MCF 10A (cell line): Measurements from ENCODE around the gene CAMKK2. TPM values are rescaled to one million over a fixed set of nuclear protein-coding genes. Genes with fewer than 3 reads are reported as not detected.
"Not testable (repeated sequence)": the region's sequence is repeated elsewhere in the genome, so short reads cannot be mapped to it uniquely, and the experiment has no call there.

Source experiments
- BruUV-seq: library from RNA; stranded (reverse); fragments of 400-500 nt; replicated peaks from 2 replicates; lab custom pipeline; 2021; lab: Mats Ljungman, UMichigan
- CTCF ChIA-PET: fragments of 300-600 bp; sonication (Branson Sonifier 250); formaldehyde crosslinking; extraction: SDS; loops from one replicate; lab custom pipeline; 2021; ENCODE audit warnings: antibody characterized with exemption, inconsistent platforms; lab: Yijun Ruan, JAX
- POLR2A ChIA-PET: fragments of 300-600, 350-650 bp; sonication (Branson Sonifier 250); formaldehyde crosslinking; extraction: SDS; loops from one replicate; lab custom pipeline; 2020; ENCODE audit warnings: antibody characterized with exemption, inconsistent platforms; lab: Yijun Ruan, JAX
- DNase-seq: peaks from one replicate; pipeline ENCODE4 v3.0.0-alpha.2; 2018; ENCODE audit not compliant: unreplicated experiment
- H3K27ac Mint-ChIP-seq: one replicate; pipeline ENCODE4 v1.8.0; 2022; ENCODE audit warnings: mild to moderate bottlenecking, low read depth, mixed read lengths; ENCODE audit not compliant: unreplicated experiment
- H3K27me3 Mint-ChIP-seq: one replicate; pipeline ENCODE4 v1.8.0; 2022; ENCODE audit warnings: mixed read lengths; ENCODE audit not compliant: insufficient read depth, unreplicated experiment
- H3K36me3 Mint-ChIP-seq: one replicate; pipeline ENCODE4 v1.8.0; 2022; ENCODE audit warnings: mild to moderate bottlenecking, moderate library complexity, mixed read lengths; ENCODE audit not compliant: insufficient read depth, unreplicated experiment
- H3K4me1 Mint-ChIP-seq: one replicate; pipeline ENCODE4 v1.8.0; 2022; ENCODE audit warnings: mixed read lengths; ENCODE audit not compliant: insufficient read depth, unreplicated experiment
- H3K4me3 Mint-ChIP-seq: one replicate; pipeline ENCODE4 v1.8.0; 2022; ENCODE audit warnings: mild to moderate bottlenecking, moderate library complexity, mixed read lengths; ENCODE audit not compliant: unreplicated experiment
- H3K9me3 Mint-ChIP-seq: one replicate; pipeline ENCODE4 v1.8.0; 2022; ENCODE audit warnings: mixed read lengths; ENCODE audit not compliant: unreplicated experiment
- intact Hi-C: fragments of 100-400 bp; cut with micrococcal nuclease; formaldehyde crosslinking; loops from 2 replicates; pipeline ENCODE4 v1.14.1; 2022
- total RNA-seq: library from RNA; stranded (reverse); gene quantifications from 2 replicates; pipeline ENCODE4 v1.2.3, GENCODE V29; 2022
- TF ChIP-seq, protein P1 (sequence below): fragments of 200-600 bp; IDR thresholded peaks from one replicate; pipeline ENCODE4 v1.8.0; 2022; ENCODE audit warnings: antibody characterized with exemption, mild to moderate bottlenecking; ENCODE audit not compliant: unreplicated experiment

Gene CAMKK2
- total RNA-seq, 1 experiment from 2014 or later: 36.3 TPM

DNA sequence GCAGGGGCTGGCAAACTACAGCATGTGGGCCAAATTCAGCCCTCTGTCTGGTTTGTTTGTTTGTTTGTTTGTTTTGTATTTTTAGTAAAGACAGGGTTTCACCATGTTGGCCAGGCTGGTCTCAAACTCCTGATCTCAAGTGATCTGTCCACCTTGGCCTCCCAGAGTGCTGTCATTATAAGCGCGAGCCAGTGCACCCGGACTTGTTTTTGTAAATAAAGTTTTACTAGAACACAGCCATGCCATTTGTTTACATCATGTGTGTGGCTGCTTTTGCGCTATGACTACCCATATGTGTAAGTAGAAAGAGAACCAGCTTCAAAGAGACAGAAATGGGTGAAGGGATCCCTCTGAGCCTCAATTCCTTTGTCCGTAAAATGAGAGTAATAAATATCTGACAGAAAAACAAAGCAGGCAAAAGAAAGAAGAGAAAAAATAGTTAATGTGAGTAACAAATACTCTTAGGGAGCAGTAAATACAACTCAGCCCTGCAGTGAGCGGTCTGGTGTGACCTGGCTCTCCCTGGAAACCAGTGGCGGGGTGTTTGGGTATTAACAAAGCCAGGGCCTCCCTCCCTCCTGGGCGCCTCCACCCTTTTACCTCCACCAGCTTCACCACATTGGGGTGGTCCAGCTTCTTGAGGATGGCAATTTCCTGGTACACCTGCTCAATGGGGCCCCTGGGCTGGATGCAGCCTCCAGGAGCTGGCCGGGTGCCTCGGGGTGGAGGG, 33.1 kb downstream of the CAMKK2 start:
- no peak for DNase-seq
- ChIA-PET CTCF (interaction anchor here (0.6 kb wide), 2 partner anchors 55 to 378 kb away, joined by 3 read pairs; no protein-coding TSS in a partner anchor), POLR2A (no interaction called here)
- H3K27ac Mint-ChIP-seq: no peak overlapping the region
- TSS peak; percentile 20 for BruUV-seq
- H3K4me3 Mint-ChIP-seq: no peak overlapping the region
- H3K4me1 Mint-ChIP-seq: no peaks in the 10 kb centered on the region
- no peaks in the 10 kb centered on the region for H3K27me3 Mint-ChIP-seq
- intact Hi-C loops: no loop called here
- no peaks in the 10 kb centered on the region for H3K9me3 Mint-ChIP-seq
- TF ChIP-seq, protein P1, sequence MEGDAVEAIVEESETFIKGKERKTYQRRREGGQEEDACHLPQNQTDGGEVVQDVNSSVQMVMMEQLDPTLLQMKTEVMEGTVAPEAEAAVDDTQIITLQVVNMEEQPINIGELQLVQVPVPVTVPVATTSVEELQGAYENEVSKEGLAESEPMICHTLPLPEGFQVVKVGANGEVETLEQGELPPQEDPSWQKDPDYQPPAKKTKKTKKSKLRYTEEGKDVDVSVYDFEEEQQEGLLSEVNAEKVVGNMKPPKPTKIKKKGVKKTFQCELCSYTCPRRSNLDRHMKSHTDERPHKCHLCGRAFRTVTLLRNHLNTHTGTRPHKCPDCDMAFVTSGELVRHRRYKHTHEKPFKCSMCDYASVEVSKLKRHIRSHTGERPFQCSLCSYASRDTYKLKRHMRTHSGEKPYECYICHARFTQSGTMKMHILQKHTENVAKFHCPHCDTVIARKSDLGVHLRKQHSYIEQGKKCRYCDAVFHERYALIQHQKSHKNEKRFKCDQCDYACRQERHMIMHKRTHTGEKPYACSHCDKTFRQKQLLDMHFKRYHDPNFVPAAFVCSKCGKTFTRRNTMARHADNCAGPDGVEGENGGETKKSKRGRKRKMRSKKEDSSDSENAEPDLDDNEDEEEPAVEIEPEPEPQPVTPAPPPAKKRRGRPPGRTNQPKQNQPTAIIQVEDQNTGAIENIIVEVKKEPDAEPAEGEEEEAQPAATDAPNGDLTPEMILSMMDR: no peak
- peaks cover 80% of the 10 kb centered on the region for H3K36me3 Mint-ChIP-seq

DNA sequence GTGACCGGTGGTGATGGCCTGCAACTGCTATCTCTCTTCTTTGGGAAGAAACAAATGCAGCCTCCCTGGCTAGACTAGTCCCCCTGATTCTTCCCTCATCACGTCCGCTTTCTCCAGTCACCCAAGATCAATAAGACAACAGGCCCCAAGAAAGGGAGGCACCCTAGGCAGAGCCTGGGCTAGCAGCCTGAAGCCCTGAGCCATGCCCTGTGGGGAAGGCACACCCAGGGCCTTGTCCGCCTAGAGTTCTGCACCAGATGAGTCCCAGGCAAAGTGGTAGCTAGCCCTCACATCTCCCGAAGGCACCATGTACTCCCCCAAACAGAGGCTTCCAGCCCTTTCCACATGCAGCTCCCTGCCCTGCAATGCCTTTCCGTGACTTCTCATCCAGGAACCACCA, 35.1 kb downstream of the CAMKK2 start:
- CTCF ChIA-PET: no interaction called here
- no peak overlapping the region for H3K4me3 Mint-ChIP-seq
- no TSS peak for BruUV-seq

DNA sequence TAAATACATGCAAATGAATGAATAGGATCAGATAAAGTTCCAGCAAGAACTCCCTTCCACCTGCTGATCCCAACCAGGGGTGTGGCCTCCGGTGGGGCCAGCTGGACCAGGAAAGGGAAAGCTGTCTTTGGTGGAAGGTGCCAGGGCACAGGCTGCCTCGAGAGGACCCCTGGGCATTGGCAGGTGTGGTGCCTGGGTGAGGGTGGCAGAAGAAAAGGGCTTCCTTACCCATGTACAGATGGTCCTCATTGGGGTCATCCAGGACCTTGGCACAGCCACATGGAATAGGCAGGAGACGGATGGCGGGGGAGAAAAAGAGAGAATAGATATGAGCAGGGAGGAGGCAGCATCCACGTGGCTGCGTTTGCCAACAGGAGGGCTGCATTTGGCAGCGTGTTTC, 36.4 kb downstream of the CAMKK2 start:
- H3K36me3 Mint-ChIP-seq: peaks cover 48% of the 10 kb centered on the region
- H3K27ac Mint-ChIP-seq: no peak overlapping the region
- intact Hi-C loops: no loop called here
- ChIA-PET CTCF (no interaction called here), POLR2A (no interaction called here)
- no peak overlapping the region for H3K4me3 Mint-ChIP-seq
- TF ChIP-seq, protein P1: no peak
- DNase-seq: no peak
- no peaks in the 10 kb centered on the region for H3K9me3 Mint-ChIP-seq
- no peaks in the 10 kb centered on the region for H3K4me1 Mint-ChIP-seq
- no TSS peak for BruUV-seq
- H3K27me3 Mint-ChIP-seq: no peaks in the 10 kb centered on the region

More for the DNA sequence above, 35.1 kb downstream of the CAMKK2 start:
- POLR2A ChIA-PET: no interaction called here
- no peaks in the 10 kb centered on the region for H3K4me1 Mint-ChIP-seq
- H3K27ac Mint-ChIP-seq: no peak overlapping the region
- intact Hi-C loops: no loop called here
- H3K27me3 Mint-ChIP-seq: no peaks in the 10 kb centered on the region
- H3K9me3 Mint-ChIP-seq: no peaks in the 10 kb centered on the region
- TF ChIP-seq, protein P1: no peak
- no peak for DNase-seq
- peaks cover 61% of the 10 kb centered on the region for H3K36me3 Mint-ChIP-seq

GRCh38 chr12:121259074-121259473, 37.4 kb downstream of the CAMKK2 start:
- H3K4me1 Mint-ChIP-seq: no peaks in the 10 kb centered on the region
- CTCF ChIA-PET: interaction anchor here (0.6 kb wide), 1 partner anchor 143 kb away, joined by 3 read pairs; no protein-coding TSS in a partner anchor

DNA sequence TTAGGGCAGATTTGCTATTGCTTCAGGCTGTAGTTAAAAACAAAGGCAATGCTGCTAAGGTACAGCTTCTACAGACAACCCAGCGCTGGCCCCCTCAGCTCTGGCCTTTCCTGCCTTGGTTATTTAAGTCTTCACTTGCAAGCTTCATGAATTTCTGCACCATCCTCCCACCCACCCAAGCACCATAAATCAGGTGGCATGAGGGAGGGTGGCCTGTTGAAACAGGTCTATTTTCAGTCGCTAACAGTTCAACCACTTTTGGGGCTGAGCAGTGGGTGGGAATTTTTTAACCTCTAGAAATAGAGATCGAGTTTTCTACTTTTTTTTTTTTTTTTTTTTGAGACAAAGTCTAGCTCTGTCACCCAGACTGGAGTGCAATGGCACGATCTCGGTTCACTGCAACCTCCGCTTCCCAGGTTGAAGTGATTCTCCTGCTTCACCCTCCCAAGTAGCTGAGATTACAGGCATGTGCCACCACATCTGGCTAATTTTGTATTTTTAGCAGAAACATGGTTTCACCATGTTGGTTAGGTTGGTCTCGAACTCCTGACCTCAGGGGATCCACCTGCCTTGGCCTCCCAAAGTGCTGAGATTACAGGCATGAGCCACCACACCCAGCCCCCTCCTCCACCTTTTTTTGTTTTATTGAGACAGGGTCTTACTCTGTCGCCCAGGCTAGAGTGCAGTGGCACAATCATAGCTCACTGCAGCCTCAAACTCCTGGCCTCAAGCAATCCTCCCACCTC, 38.6 kb downstream of the CAMKK2 start:
- BruUV-seq, intact Hi-C loops, H3K4me3 Mint-ChIP-seq, H3K27ac Mint-ChIP-seq, H3K27me3 Mint-ChIP-seq, H3K9me3 Mint-ChIP-seq, H3K4me1 Mint-ChIP-seq, DNase-seq: not testable (repeated sequence)
- POLR2A ChIA-PET: interaction anchor here (1.0 kb wide), 1 partner anchor 19 kb away, joined by 3 read pairs; no protein-coding TSS in a partner anchor
- CTCF ChIA-PET: interaction anchor here (0.6 kb wide), 2 partner anchors 9 to 707 kb away, joined by 3 to 4 read pairs; no protein-coding TSS in a partner anchor
- H3K36me3 Mint-ChIP-seq: peaks cover 54% of the 10 kb centered on the region

More at GRCh38 chr12:121259074-121259473, 37.4 kb downstream of the CAMKK2 start:
- no peaks in the 10 kb centered on the region for H3K27me3 Mint-ChIP-seq
- no peaks in the 10 kb centered on the region for H3K9me3 Mint-ChIP-seq
- POLR2A ChIA-PET: no interaction called here
- intact Hi-C loops: no loop called here
- no TSS peak for BruUV-seq
- TF ChIP-seq, protein P1: no peak
- H3K4me3 Mint-ChIP-seq: no peak overlapping the region
- H3K27ac Mint-ChIP-seq: no peak overlapping the region
- no peak for DNase-seq
- peaks cover 52% of the 10 kb centered on the region for H3K36me3 Mint-ChIP-seq
